Epidermal melanocyte (primary cell): ENCODE measurements around the gene SUFU.
A peak's percentile ranks its signal among the peaks of the same experiment; 100 is the strongest.
"Not testable (repeated sequence)": the region's sequence is repeated elsewhere in the genome, so short reads cannot be mapped to it uniquely, and the experiment has no call there.

Experiments
- DNase-seq: peaks from one replicate; pipeline ENCODE4 v3.0.0; 2011; ENCODE audit warnings: low spot score; ENCODE audit not compliant: insufficient read length

Gene SUFU

GRCh38 chr10:102479651-102480050, 24.1 kb upstream of the SUFU start:
- DNase-seq: no peak

- no peak for DNase-seq
Observed at GRCh38 chr10:102480396-102480795, 23.4 kb upstream of the SUFU start.

- DNase-seq: no peak
Observed at GRCh38 chr10:102484021-102484420, 19.8 kb upstream of the SUFU start.

GRCh38 chr10:102485093-102485784, 18.5 kb upstream of the SUFU start:
- DNase-seq: no peak

DNA sequence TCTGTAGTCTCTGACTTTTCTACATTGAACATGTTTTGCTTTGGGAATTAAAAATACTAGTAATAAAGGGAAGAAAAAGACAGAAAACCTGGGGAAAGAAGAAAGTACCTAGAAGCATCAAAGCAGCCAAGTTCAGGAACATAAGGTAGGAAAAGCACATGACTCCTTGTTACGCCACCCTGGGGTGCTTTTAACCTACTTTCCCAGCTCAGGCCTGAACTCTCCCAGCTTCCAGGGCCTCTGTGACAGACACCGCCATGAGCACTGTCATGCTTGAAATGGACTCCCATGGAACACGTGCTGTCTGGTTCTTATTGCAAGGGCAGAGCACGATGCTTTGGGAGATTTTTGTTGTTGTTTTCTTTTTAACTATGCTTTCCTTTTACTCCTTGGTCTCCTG, 12.6 kb upstream of the SUFU start:
- DNase-seq: no peak

GRCh38 chr10:102492344-102492939, 11.3 kb upstream of the SUFU start:
- DNase-seq: no peak

DNA sequence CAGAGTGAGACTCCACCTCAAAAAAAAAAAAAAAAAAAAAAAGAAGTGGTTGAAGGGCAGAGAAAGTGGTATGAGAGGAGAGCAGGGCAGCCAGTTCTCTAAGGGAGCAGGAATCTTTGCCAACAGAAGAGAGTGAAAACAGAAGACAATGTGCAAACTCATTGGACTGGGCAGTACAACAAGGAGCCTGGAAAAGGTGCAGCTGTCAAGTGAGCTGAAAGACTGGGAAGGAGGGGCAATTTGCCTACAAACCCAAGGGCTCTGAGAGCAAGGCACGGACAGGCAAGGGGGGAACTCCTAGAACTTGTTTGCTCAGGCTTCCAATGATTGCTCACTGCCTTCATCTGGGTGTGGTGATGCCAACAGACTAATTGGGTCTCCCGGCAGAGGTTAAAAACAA, 10.8 kb upstream of the SUFU start:
- DNase-seq: no peak

DNA sequence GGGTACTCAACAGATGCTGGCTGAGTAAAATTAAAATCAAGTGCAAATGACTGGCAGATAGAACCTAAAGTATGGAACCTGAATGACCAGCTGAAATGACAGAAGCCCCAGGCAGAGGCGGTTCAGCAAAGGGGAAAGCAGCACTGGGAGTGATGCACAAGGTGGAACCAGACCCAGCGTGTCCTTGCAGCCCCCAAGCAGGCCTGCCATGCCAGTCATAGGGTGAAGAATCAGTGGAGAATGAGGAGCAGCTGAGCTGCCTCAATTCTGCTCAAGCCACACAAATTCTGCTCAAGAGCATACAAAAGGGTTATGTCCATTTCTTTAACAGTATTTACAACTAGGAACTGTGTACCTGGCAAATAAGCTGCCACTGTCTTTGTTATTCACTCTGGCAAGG, 10.0 kb upstream of the SUFU start:
- DNase-seq: no peak

DNA sequence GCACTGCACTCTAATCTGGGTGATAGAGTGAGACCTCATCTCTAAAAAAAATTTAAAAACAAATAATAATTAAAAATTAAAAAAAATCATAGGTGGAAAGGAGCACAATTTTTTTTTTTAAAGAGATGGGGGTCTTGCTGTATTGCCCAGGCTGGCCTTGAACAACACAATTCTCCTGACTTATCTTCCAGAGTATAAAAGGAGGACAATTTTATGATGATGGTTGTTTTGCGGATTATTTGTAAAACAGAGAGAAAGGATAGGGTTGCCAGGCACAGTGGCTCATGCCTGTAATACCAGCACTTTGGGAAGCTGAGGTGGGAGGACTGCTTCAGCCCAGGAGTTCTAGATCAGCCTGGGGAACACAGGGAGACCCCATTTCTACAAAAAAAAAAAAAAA, 6.2 kb upstream of the SUFU start:
- DNase-seq: no peak

DNA sequence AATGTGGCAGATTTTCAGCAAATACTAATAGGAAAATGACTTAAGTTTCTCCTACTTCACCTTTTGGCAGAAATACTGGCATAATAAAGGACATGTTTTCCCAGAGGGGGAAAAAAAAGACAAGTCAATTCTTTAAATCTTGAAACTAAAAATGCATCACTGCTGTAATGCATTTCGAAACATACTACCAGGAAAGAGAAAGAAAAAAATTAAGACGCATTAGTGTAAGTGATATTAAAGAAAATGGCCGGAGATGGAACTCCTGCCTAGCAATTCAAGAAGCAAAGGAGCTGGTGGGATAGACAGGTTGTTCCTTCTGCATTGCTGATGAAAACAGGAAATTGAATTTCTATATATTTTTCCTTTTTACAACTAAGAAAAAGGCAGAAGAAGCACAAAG, 4.4 kb upstream of the SUFU start:
- no peak for DNase-seq

GRCh38 chr10:102500686-102501085, 3.1 kb upstream of the SUFU start:
- not testable (repeated sequence) for DNase-seq

GRCh38 chr10:102501201-102502028, 2.4 kb upstream of the SUFU start:
- no peak for DNase-seq

DNA sequence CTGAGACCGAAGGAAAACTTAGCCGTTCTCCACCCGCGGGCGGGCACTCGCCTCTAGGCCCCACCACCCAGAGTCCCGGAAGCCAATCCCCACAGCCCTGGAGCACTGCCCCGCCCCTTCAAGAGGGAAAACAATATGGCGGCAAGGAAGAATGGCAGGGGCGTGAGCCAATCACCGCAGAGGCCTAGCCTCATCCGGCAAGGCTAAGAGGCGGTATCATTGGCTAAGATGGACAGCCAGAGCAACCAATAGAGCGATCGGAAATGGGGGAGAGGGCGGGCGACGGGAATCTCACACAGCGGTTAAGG, 1.8 kb upstream of the SUFU start:
- DNase-seq: peak; percentile 91

- peak; percentile 80 for DNase-seq
Observed at GRCh38 chr10:102502337-102503151, 1.2 kb upstream of the SUFU start, which contains the start of gene ACTR1A. Gene ACTR1A, minus strand, starts transcription at chr10:102502712. Its CDS starts 65 bp downstream, at chr10:102502647.

DNA sequence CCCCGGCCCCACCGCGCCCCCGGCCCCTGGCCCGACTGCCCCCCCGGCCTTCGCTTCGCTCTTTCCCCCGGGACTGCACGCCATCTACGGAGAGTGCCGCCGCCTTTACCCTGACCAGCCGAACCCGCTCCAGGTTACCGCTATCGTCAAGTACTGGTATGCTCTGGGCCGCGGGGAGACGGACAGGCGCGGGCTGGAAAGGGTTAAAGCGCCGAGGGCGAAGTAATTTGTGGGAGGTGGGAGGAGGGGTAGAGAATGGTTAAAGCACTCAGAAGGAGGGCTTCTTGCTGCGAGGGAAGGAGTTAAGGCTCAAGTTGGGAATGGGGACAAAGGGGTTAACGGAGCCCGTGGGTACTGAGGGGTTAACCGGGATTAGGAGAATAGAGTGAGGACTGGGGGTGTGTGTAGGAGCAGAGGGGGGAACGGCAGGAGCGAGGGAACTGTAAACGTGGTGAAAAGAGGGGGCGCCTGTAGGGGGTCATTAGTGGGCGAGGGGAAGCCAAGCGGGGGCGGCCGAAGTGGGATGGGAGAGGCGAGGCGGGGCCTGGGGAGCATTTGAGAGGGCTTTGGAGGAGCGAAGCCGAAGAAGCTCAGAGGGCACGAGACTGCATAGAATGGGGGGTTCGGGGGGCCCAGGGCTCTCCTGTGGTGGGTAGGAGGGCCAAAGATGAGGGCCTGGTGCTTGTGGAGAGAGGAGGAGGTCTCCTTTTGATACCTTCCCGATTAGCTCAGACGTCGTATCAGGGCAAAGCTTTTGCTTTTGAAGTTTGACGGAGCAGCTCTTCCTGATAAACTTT, 605 bp downstream of the SUFU start:
- no peak for DNase-seq

DNA sequence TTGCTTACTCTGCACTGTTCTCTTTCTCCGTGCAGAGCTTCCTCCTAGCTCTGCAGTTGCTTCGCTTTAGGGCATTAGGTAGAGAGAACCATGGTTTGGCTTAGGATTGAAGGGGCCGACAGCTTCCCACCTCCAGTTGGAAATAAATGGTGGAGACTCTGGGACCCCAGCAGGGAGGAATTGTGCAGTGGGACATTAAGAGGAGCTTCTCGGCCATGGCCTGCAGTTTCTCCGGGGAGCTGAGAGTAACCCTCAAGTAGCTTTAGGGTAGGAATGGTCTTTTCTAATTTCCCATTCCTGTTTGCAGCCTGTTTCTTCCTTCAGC, 1.2 kb downstream of the SUFU start:
- DNase-seq: no peak

- no peak for DNase-seq
Observed at GRCh38 chr10:102505462-102506115, 1.8 kb downstream of the SUFU start.

GRCh38 chr10:102507521-102507920, 3.7 kb downstream of the SUFU start:
- no peak for DNase-seq

GRCh38 chr10:102508506-102508905, 4.7 kb downstream of the SUFU start:
- DNase-seq: no peak

DNA sequence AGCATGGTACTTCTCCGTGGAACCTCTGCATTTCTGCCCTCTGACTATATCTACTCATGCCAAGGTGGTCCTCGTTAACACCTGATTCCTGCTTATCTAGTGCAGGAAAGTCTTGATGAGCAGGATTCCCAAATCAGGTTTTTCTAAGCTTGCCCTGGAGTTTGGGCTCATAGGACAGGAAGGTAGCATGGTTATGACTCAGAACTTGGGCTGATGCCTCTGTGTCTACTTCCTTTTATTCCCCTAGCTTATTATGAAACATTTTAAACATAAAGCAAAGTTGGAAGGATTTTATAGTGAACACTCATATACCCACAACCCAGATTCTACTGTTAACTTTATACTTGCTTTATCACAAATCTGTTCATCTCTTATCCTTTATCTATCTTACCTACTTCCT, 5.6 kb downstream of the SUFU start:
- no peak for DNase-seq
